ENCODE data around the gene ZBTB21.

ZBTB21 gene

GRCh38 chr21:42040411-42041180 is 30.4 kb upstream of the ZBTB21 start:
- TF ChIP-seq, protein P1, sequence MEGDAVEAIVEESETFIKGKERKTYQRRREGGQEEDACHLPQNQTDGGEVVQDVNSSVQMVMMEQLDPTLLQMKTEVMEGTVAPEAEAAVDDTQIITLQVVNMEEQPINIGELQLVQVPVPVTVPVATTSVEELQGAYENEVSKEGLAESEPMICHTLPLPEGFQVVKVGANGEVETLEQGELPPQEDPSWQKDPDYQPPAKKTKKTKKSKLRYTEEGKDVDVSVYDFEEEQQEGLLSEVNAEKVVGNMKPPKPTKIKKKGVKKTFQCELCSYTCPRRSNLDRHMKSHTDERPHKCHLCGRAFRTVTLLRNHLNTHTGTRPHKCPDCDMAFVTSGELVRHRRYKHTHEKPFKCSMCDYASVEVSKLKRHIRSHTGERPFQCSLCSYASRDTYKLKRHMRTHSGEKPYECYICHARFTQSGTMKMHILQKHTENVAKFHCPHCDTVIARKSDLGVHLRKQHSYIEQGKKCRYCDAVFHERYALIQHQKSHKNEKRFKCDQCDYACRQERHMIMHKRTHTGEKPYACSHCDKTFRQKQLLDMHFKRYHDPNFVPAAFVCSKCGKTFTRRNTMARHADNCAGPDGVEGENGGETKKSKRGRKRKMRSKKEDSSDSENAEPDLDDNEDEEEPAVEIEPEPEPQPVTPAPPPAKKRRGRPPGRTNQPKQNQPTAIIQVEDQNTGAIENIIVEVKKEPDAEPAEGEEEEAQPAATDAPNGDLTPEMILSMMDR (IDR thresholded peaks at IDR 0.05; ENCODE audit: borderline replicate concordance, control extremely low read depth, extremely low read depth, insufficient read depth, missing control alignments), result no peak
- in situ Hi-C loops (cut with MboI; ENCODE audit: low sequenced_read_pairs, unreplicated experiment), result no loop called here
- no peak for DNase-seq (ENCODE audit: low spot score)

DNA sequence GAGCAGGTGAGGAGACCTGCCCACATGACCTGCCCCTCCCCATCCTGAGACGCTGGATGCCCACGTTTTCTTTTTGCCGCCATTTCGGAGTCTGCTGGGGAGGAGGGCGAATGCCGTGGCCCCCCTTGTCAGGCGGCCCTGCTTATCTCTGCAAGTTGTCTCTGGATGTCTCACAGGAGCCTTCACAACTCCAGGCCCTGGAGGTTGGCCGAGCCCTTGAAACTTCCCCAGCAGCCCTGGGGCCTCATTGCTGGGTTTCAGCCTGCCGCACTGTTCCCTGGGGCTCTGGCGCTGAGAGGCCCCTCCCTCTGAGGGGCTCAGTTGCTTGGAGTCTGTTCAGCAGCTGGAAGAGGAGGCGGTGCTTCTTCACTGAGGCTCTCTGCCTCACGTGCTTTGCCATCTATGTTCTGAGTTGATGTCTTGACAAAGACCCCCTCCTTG is 29.8 kb upstream of the ZBTB21 start:
- in situ Hi-C loops (cut with MboI; ENCODE audit: low sequenced_read_pairs, unreplicated experiment), result no loop called here
- TF ChIP-seq, protein P1 (IDR thresholded peaks at IDR 0.05; ENCODE audit: borderline replicate concordance, control extremely low read depth, extremely low read depth, insufficient read depth, missing control alignments), result no peak
- DNase-seq (ENCODE audit: low spot score), result no peak

GRCh38 chr21:42039470-42039901 is 29.3 kb upstream of the ZBTB21 start:
- in situ Hi-C loops (cut with MboI; ENCODE audit: low sequenced_read_pairs, unreplicated experiment), result no loop called here
- TF ChIP-seq, protein P1 (IDR thresholded peaks at IDR 0.05; ENCODE audit: borderline replicate concordance, control extremely low read depth, extremely low read depth, insufficient read depth, missing control alignments), result no peak
- no peak for DNase-seq (ENCODE audit: low spot score)

GRCh38 chr21:42038826-42039425 is 28.8 kb upstream of the ZBTB21 start:
- TF ChIP-seq, protein P1 (IDR thresholded peaks at IDR 0.05; ENCODE audit: borderline replicate concordance, control extremely low read depth, extremely low read depth, insufficient read depth, missing control alignments), result no peak
- no peak for DNase-seq (ENCODE audit: low spot score)
- in situ Hi-C loops (cut with MboI; ENCODE audit: low sequenced_read_pairs, unreplicated experiment), result no loop called here

DNA sequence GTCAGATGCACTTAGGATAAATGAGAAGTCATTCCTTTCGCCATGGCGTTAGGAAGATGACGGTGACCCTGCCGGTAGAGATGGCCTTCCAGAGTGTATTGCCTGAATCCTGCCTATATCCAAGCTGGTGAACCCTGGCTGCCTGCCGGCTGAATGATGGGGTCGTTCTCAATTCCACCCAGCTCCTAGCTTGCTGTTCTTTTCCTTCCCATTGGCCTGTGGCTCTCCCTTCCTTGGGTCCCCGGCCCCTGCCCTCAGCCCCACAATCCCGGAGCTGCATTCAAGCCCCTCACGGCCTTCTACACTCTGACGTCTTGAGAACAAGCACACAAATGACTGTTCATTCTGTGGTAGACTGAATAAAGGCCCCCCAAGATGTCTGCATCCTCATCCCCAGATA is 28.2 kb upstream of the ZBTB21 start:
- TF ChIP-seq, protein P1 (IDR thresholded peaks at IDR 0.05; ENCODE audit: borderline replicate concordance, control extremely low read depth, extremely low read depth, insufficient read depth, missing control alignments), result no peak
- no peak for DNase-seq (ENCODE audit: low spot score)
- in situ Hi-C loops (cut with MboI; ENCODE audit: low sequenced_read_pairs, unreplicated experiment), result no loop called here

DNA sequence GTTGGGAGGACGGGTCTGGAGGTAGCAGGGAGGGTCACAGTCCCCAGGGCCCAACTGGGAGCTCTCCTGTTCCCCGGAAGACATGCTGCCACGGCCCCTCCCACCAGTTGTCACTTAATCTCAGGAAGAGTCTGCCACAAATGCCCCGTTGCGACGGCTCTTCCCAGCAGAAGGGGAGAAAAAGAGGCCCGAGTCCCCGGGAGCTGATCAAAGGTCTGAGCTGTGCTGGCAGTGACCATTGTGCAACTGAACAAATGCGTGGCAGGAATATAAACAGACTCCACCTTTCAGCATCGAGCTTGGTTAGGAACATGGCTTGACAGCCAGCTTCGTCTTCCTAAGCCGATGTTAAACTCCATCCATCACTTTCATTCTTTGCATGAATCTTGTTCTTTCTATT is 27.8 kb upstream of the ZBTB21 start:
- no peak for DNase-seq (ENCODE audit: low spot score)
- in situ Hi-C loops (cut with MboI; ENCODE audit: low sequenced_read_pairs, unreplicated experiment), result no loop called here
- TF ChIP-seq, protein P1 (IDR thresholded peaks at IDR 0.05; ENCODE audit: borderline replicate concordance, control extremely low read depth, extremely low read depth, insufficient read depth, missing control alignments), result no peak
